Liver (tissue), 9 donors: ENCODE results near the gene TAF5L. TPM values are rescaled to one million over a fixed set of nuclear protein-coding genes. Genes with fewer than 3 reads are reported as not detected.

Source experiments
- DNase-seq: peaks from one replicate; pipeline ENCODE4 v3.0.0-alpha.2; 2017; ENCODE audit warnings: low spot score
- H3K27ac ChIP-seq, 2 donors: one replicate each; pipeline ENCODE4 v1.7.0; 2013; ENCODE audit warnings: inconsistent platforms in 2 of 2, low read length in 2 of 2, control low read depth in 1 of 2, low read depth in 1 of 2, mild to moderate bottlenecking in 1 of 2
- H3K27me3 ChIP-seq, 4 donors: one replicate each; pipeline versions ENCODE4 v1.6.1 to v1.7.0; 2013; ENCODE audit warnings: low read length in 3 of 4, inconsistent platforms in 1 of 4, mild to moderate bottlenecking in 1 of 4, moderate library complexity in 1 of 4; ENCODE audit not compliant: control insufficient read depth in 4 of 4, insufficient read depth in 4 of 4
- H3K36me3 ChIP-seq, 4 donors: one replicate each; pipeline versions ENCODE4 v1.6.1 to v1.7.0; 2013; ENCODE audit warnings: low read length in 3 of 4, mild to moderate bottlenecking in 3 of 4, low read depth in 1 of 4, moderate library complexity in 1 of 4; ENCODE audit not compliant: control insufficient read depth in 4 of 4, insufficient read depth in 3 of 4
- H3K4me1 ChIP-seq, 4 donors: one replicate each; pipeline versions ENCODE4 v1.6.1 to v1.7.0; 2013; ENCODE audit warnings: low read length in 3 of 4, mild to moderate bottlenecking in 3 of 4, moderate library complexity in 1 of 4; ENCODE audit not compliant: control insufficient read depth in 4 of 4, insufficient read depth in 4 of 4
- H3K4me3 ChIP-seq, 3 donors: one replicate each; pipeline versions ENCODE4 v1.6.1 to v1.7.0; 2013; ENCODE audit warnings: low read length in 3 of 3, control low read depth in 1 of 3, low read depth in 1 of 3, mild to moderate bottlenecking in 1 of 3
- H3K9ac ChIP-seq, 2 donors: one replicate each; pipeline ENCODE4 v1.7.0; 2013; ENCODE audit warnings: low read length in 2 of 2, mild to moderate bottlenecking in 2 of 2, moderate library complexity in 2 of 2, control low read depth in 1 of 2, low read depth in 1 of 2
- H3K9me3 ChIP-seq, 4 donors: one replicate each; pipeline versions ENCODE4 v1.6.1 to v1.7.0; 2013; ENCODE audit warnings: low read length in 3 of 4; ENCODE audit not compliant: control insufficient read depth in 4 of 4
- EGR1 ChIP-seq, 2 donors: IDR thresholded peaks; 2 replicates each; pipeline ENCODE4 v1.6.1; 2016 to 2018; ENCODE audit warnings: antibody characterized with exemption in 2 of 2, low read depth in 2 of 2
- FOXA1 ChIP-seq: IDR thresholded peaks from 2 replicates; pipeline ENCODE4 v1.6.1; 2016; ENCODE audit warnings: antibody characterized with exemption
- FOXA2 ChIP-seq: IDR thresholded peaks from 2 replicates; pipeline ENCODE4 v1.6.1; 2016; ENCODE audit warnings: antibody characterized with exemption
- GABPA ChIP-seq, 2 donors: IDR thresholded peaks in 1 of 2; conservative IDR thresholded peaks in 1 of 2; 2 replicates each; pipeline ENCODE4 v1.6.1; 2016; ENCODE audit warnings: antibody characterized with exemption in 2 of 2, mild to moderate bottlenecking in 1 of 2, moderate library complexity in 1 of 2
- HNF4A ChIP-seq, 2 donors: conservative IDR thresholded peaks; 2 replicates each; pipeline ENCODE4 v1.6.1; 2016; ENCODE audit warnings: antibody characterized with exemption in 2 of 2, mild to moderate bottlenecking in 2 of 2
- HNF4G ChIP-seq: IDR thresholded peaks from 2 replicates; pipeline ENCODE4 v1.6.1; 2016; ENCODE audit warnings: antibody characterized with exemption
- NR2F2 ChIP-seq: IDR thresholded peaks from 2 replicates; pipeline ENCODE4 v1.6.1; 2016; ENCODE audit warnings: antibody characterized with exemption
- RAD21 ChIP-seq, 2 donors: IDR thresholded peaks; 2 replicates each; pipeline ENCODE4 v1.6.1; 2016; ENCODE audit warnings: antibody characterized with exemption in 2 of 2, mild to moderate bottlenecking in 2 of 2
- RXRA ChIP-seq, 2 donors: IDR thresholded peaks; 2 replicates each; pipeline ENCODE4 v1.6.1; 2017 to 2018; ENCODE audit warnings: antibody characterized with exemption in 2 of 2, mild to moderate bottlenecking in 1 of 2
- SP1 ChIP-seq: IDR thresholded peaks from 2 replicates; pipeline ENCODE4 v1.6.1; 2018; ENCODE audit warnings: antibody characterized with exemption, mild to moderate bottlenecking
- TAF1 ChIP-seq: conservative IDR thresholded peaks from 2 replicates; pipeline ENCODE4 v1.6.1; 2016; ENCODE audit warnings: antibody characterized with exemption, mild to moderate bottlenecking
- YY1 ChIP-seq: IDR thresholded peaks from 2 replicates; pipeline ENCODE4 v1.6.1; 2016; ENCODE audit warnings: antibody characterized with exemption, mild to moderate bottlenecking
- WGBS: extraction: QIAGEN DNeasy Blood & Tissue Kit; methylation state at CpG from one replicate; pipeline ENCODE4 v1.1.7; 2013; 5-methylcytosine and 5-hydroxymethylcytosine counted together
- polyA plus RNA-seq, 2 donors: library from polyadenylated mRNA; stranded (reverse) in 1 of 2; unstranded in 1 of 2; fragments of 200-250 nt in 1 of 2; fragments of >200 nt in 1 of 2; fragmentation: Nextera tagmentation in 1 of 2; extraction: Ambion mirVana in 1 of 2; gene quantifications; one replicate each; pipeline versions ENCODE4 v1.2.1 to v1.2.3, GENCODE V29; 2013 to 2015
- total RNA-seq, 2 donors: library from RNA; depleted of rRNA; stranded (reverse); fragments of >200 nt; gene quantifications; one replicate each; pipeline ENCODE4 v1.2.3, GENCODE V29; 2014
- TF ChIP-seq, protein P1 (sequence below): IDR thresholded peaks from 2 replicates; pipeline ENCODE4 v1.6.1; 2016; ENCODE audit warnings: antibody characterized with exemption
- TF ChIP-seq, protein P2 (sequence below): IDR thresholded peaks from 2 replicates; pipeline ENCODE4 v1.6.1; 2016; ENCODE audit warnings: antibody characterized with exemption, mild to moderate bottlenecking
- TF ChIP-seq, protein P3 (sequence below): IDR thresholded peaks from 2 replicates; pipeline ENCODE4 v1.6.1; 2016; ENCODE audit warnings: antibody characterized with exemption
- TF ChIP-seq, protein P4 (sequence below): IDR thresholded peaks from 2 replicates; pipeline ENCODE4 v1.6.1; 2016; ENCODE audit warnings: antibody characterized with exemption
- TF ChIP-seq, protein P5 (sequence below): fragments of 150-350 bp; IDR thresholded peaks from 2 replicates; pipeline ENCODE4 v1.5.1; 2017; ENCODE audit warnings: improper control_type of control experiment, low read depth, low read length; ENCODE audit not compliant: missing input control
- donor health status: healthy.
- donor health status: healthy.
- donor health status: healthy.
- donor health status: healthy.
- donor health status: healthy.

TAF5L gene
- total and polyA plus RNA-seq, 4 donors, result 1.8 to 16.2 (median 10.4) TPM

DNA sequence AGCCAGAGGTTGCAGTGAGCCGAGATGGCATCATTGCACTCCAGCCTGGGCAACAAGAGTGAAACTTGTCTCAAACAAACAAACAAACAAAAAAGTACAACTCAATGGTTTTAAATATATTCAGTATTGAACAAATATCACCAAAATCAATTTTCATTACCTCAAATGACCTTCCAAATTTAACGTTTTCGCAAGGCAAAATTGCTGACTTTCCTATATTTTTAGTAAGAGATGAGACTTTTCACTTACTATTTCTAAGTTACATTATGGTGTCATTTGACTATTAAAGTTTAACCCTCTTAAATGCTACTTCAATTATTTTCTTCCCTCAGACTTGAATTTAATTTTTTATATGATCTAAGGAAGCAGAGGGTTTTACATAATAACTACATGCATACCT lies 44.4 kb downstream of the TAF5L start:
- no peak for DNase-seq
- H3K36me3 ChIP-seq, result no peaks in the 10 kb centered on the region
- H3K27me3 ChIP-seq, result no peaks in the 10 kb centered on the region
- H3K4me1 ChIP-seq, result peaks cover 0 to 5% (median 3%) of the 10 kb centered on the region in 4 donors
- H3K4me3 ChIP-seq, result no peak overlapping the region
- H3K9me3 ChIP-seq, result no peaks in the 10 kb centered on the region
- 38% methylated on average over 3 of the region's 3 CpGs for WGBS
- TF ChIP-seq RXRA (IDR thresholded peaks at IDR 0.05), result no peak
- TF ChIP-seq, protein P1, sequence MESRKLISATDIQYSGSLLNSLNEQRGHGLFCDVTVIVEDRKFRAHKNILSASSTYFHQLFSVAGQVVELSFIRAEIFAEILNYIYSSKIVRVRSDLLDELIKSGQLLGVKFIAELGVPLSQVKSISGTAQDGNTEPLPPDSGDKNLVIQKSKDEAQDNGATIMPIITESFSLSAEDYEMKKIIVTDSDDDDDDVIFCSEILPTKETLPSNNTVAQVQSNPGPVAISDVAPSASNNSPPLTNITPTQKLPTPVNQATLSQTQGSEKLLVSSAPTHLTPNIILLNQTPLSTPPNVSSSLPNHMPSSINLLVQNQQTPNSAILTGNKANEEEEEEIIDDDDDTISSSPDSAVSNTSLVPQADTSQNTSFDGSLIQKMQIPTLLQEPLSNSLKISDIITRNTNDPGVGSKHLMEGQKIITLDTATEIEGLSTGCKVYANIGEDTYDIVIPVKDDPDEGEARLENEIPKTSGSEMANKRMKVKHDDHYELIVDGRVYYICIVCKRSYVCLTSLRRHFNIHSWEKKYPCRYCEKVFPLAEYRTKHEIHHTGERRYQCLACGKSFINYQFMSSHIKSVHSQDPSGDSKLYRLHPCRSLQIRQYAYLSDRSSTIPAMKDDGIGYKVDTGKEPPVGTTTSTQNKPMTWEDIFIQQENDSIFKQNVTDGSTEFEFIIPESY, result no peak
- TF ChIP-seq NR2F2, result no peak
- no peak for TF ChIP-seq SP1
- TF ChIP-seq YY1, result no peak
- TF ChIP-seq, protein P2, sequence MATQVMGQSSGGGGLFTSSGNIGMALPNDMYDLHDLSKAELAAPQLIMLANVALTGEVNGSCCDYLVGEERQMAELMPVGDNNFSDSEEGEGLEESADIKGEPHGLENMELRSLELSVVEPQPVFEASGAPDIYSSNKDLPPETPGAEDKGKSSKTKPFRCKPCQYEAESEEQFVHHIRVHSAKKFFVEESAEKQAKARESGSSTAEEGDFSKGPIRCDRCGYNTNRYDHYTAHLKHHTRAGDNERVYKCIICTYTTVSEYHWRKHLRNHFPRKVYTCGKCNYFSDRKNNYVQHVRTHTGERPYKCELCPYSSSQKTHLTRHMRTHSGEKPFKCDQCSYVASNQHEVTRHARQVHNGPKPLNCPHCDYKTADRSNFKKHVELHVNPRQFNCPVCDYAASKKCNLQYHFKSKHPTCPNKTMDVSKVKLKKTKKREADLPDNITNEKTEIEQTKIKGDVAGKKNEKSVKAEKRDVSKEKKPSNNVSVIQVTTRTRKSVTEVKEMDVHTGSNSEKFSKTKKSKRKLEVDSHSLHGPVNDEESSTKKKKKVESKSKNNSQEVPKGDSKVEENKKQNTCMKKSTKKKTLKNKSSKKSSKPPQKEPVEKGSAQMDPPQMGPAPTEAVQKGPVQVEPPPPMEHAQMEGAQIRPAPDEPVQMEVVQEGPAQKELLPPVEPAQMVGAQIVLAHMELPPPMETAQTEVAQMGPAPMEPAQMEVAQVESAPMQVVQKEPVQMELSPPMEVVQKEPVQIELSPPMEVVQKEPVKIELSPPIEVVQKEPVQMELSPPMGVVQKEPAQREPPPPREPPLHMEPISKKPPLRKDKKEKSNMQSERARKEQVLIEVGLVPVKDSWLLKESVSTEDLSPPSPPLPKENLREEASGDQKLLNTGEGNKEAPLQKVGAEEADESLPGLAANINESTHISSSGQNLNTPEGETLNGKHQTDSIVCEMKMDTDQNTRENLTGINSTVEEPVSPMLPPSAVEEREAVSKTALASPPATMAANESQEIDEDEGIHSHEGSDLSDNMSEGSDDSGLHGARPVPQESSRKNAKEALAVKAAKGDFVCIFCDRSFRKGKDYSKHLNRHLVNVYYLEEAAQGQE, result no peak
- no peak overlapping the region for H3K9ac ChIP-seq
- H3K27ac ChIP-seq, result no peak overlapping the region

DNA sequence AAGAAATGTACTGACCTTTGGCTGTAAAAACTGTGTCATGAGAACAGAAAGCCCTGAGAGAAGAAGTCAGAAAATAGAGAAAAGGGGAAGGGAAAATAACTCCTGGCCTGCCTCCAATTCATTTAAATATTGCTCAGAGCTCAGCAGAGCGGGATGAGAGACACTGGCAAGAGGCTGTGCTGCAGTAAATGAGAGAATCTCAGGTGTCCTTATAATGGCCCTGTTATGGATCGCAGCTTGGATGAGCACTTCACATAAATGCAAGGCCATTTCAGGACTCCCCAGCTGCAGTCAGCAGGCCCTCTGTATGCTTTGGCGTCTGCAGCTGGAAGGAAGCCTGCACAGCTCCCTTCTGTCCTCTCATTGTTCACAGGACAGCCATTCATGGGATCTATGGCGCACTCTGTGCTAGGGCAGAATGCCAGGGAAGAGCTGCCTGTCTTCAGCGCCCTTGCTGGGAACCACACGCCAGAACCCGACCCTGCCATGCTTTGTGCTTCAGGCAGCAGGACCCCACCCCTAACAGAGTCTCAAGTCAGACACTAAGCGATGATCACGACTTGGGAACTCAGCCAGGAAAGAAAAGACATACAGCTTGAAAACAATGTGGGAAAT lies 46.8 kb downstream of the TAF5L start:
- 45% methylated on average over 9 of the region's 9 CpGs for WGBS
- TF ChIP-seq YY1 (peak; percentile 29), GABPA (IDR thresholded peaks at IDR 0.05 in 1 of 2, conservative IDR thresholded peaks at IDR 0.05 in 1 of 2) (no peak)
- H3K27me3 ChIP-seq, result no peaks in the 10 kb centered on the region
- no peaks in the 10 kb centered on the region for H3K36me3 ChIP-seq
- DNase-seq, result no peak
- peaks cover 0 to 5% (median 3%) of the 10 kb centered on the region in 4 donors for H3K4me1 ChIP-seq
- H3K9me3 ChIP-seq, result no peaks in the 10 kb centered on the region
- H3K4me3 ChIP-seq, result no peak overlapping the region
- H3K9ac ChIP-seq, result no peak overlapping the region
- no peak overlapping the region for H3K27ac ChIP-seq

DNA sequence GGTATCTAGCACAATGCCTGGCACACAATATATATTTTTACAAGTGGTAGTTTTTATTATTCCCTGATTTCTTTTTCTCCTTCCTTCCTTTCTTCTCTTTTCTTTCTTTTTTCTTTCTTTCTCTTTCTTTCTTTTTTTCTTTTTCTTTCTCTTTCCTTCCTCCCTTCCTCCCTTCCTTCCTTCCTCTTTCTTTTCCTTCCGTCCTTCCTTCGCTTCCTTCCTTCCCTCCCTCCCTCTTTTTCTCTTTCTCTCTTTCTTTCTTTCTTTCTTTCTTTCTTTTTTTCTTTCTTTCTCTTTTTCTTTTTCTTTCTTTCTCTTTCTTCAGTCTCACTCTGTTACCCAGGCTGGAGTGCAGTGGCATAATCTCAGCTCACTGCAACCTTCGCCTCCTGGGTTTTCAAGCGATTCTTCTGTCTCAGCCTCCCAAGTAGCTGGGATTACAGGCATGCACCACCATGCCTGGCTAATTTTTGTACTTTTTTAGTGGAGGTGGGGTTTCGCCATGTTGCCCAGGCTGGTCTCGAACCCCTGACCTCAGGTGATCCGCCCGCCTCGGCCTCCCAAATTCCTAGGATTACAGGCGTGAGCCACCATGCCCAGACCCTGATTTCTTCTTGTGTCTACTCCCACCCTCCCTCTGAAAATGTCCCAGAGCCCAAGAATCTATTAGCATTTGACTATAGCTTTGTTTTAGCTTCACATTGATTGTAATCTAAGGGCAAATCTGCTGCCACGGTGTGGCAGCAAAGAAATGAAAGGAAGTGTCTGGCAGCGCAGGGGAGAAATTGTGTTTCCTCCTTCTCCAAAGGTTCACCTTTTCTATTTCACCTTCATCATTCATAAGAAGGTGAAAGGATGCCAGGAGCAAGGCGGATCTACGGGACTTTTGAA lies 47.5 kb downstream of the TAF5L start:
- Histone ChIP-seq H3K9ac (no peak overlapping the region), H3K4me1 (peaks cover 0 to 5% (median 3%) of the 10 kb centered on the region in 4 donors), H3K4me3 (no peak overlapping the region), H3K9me3 (no peaks in the 10 kb centered on the region), H3K36me3 (no peaks in the 10 kb centered on the region), H3K27ac (no peak overlapping the region), H3K27me3 (no peaks in the 10 kb centered on the region)
- WGBS, result 78% methylated on average over 14 of the region's 14 CpGs
- no peak for DNase-seq
- TF ChIP-seq, protein P3, sequence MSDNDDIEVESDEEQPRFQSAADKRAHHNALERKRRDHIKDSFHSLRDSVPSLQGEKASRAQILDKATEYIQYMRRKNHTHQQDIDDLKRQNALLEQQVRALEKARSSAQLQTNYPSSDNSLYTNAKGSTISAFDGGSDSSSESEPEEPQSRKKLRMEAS, result no peak
- no peak for TF ChIP-seq TAF1
- TF ChIP-seq RXRA (IDR thresholded peaks at IDR 0.05), result no peak
- no peak for TF ChIP-seq NR2F2
- no peak for TF ChIP-seq FOXA2
- TF ChIP-seq YY1, result no peak
- no peak for TF ChIP-seq FOXA1
- TF ChIP-seq HNF4G, result no peak
- no peak for TF ChIP-seq SP1
- TF ChIP-seq HNF4A (conservative IDR thresholded peaks at IDR 0.05), result no peak
- TF ChIP-seq, protein P4, sequence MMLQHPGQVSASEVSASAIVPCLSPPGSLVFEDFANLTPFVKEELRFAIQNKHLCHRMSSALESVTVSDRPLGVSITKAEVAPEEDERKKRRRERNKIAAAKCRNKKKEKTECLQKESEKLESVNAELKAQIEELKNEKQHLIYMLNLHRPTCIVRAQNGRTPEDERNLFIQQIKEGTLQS, result no peak
- no peak for TF ChIP-seq EGR1 (IDR thresholded peaks at IDR 0.05; ENCODE audit: low read depth in 2 of 2)
- TF ChIP-seq, protein P5, sequence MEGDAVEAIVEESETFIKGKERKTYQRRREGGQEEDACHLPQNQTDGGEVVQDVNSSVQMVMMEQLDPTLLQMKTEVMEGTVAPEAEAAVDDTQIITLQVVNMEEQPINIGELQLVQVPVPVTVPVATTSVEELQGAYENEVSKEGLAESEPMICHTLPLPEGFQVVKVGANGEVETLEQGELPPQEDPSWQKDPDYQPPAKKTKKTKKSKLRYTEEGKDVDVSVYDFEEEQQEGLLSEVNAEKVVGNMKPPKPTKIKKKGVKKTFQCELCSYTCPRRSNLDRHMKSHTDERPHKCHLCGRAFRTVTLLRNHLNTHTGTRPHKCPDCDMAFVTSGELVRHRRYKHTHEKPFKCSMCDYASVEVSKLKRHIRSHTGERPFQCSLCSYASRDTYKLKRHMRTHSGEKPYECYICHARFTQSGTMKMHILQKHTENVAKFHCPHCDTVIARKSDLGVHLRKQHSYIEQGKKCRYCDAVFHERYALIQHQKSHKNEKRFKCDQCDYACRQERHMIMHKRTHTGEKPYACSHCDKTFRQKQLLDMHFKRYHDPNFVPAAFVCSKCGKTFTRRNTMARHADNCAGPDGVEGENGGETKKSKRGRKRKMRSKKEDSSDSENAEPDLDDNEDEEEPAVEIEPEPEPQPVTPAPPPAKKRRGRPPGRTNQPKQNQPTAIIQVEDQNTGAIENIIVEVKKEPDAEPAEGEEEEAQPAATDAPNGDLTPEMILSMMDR, result no peak
- TF ChIP-seq RAD21 (IDR thresholded peaks at IDR 0.05), result no peak
